Fibroblast of lung (primary cell): ENCODE measurements around the gene LPA. TPM values are rescaled to one million over a fixed set of nuclear protein-coding genes. Genes with fewer than 3 reads are reported as not detected.
"Not testable (repeated sequence)": the region's sequence is repeated elsewhere in the genome, so short reads cannot be mapped to it uniquely, and the experiment has no call there.

Experiments
- DNase-seq, 2 donors: peaks; one replicate each; pipeline versions ENCODE4 v3.0.0 to v3.0.0-alpha.2; 2010; ENCODE audit warnings: low read depth in 2 of 2
- H2AFZ ChIP-seq: 2 replicates; pipeline ENCODE4 v1.5.1; 2012; ENCODE audit warnings: low read length, control low read depth, inconsistent platforms
- H3K27ac ChIP-seq: 2 replicates; pipeline ENCODE4 v1.5.1; 2011; ENCODE audit warnings: low read length, control low read depth; ENCODE audit not compliant: insufficient read depth
- H3K27me3 ChIP-seq: 2 replicates; pipeline ENCODE4 v1.5.1; 2011; ENCODE audit warnings: mild to moderate bottlenecking, low read length; ENCODE audit not compliant: control insufficient read depth, insufficient read depth
- H3K36me3 ChIP-seq: 2 replicates; pipeline ENCODE4 v1.5.1; 2011; ENCODE audit warnings: low read length; ENCODE audit not compliant: control insufficient read depth, insufficient read depth
- H3K4me1 ChIP-seq: 2 replicates; pipeline ENCODE4 v1.5.1; 2011; ENCODE audit warnings: low read length; ENCODE audit not compliant: control insufficient read depth, insufficient read depth; ENCODE audit errors: extremely low read depth
- H3K4me2 ChIP-seq: 2 replicates; pipeline ENCODE4 v1.5.1; 2011; ENCODE audit warnings: low read length, control low read depth; ENCODE audit not compliant: insufficient read depth; ENCODE audit errors: extremely low read depth
- H3K4me3 ChIP-seq, 4 experiments: fragments of 200-600 bp in 1 of 4; sonication (generic) in 1 of 4; replicated peaks in 1 of 4; 2 replicates each; pipeline ENCODE4 v1.5.1; 2011 to 2016; ENCODE audit warnings: low read length in 4 of 4, low read depth in 3 of 4, mild to moderate bottlenecking in 3 of 4, control low read depth in 2 of 4, inconsistent platforms in 1 of 4, mixed read lengths in 1 of 4; ENCODE audit not compliant: insufficient read depth in 1 of 4; ENCODE audit errors: control extremely low read depth in 1 of 4
- H3K79me2 ChIP-seq: 2 replicates; pipeline ENCODE4 v1.5.1; 2012; ENCODE audit warnings: mild to moderate bottlenecking, low read length, inconsistent platforms; ENCODE audit not compliant: control insufficient read depth, insufficient read depth
- H3K9ac ChIP-seq: 2 replicates; pipeline ENCODE4 v1.5.1; 2011; ENCODE audit warnings: mild to moderate bottlenecking, low read length, control low read depth; ENCODE audit not compliant: insufficient read depth
- H3K9me3 ChIP-seq: 2 replicates; pipeline ENCODE4 v1.5.1; 2012; ENCODE audit warnings: low read depth, low read length; ENCODE audit not compliant: control insufficient read depth, insufficient read depth
- H4K20me1 ChIP-seq: 2 replicates; pipeline ENCODE4 v1.5.1; 2011; ENCODE audit warnings: low read length; ENCODE audit not compliant: control insufficient read depth, insufficient read depth; ENCODE audit errors: extremely low read depth
- CTCF ChIP-seq, 2 donors: IDR thresholded peaks in 1 of 2; conservative IDR thresholded peaks in 1 of 2; 1 replicate in 1 of 2; 2 replicates in 1 of 2; pipeline ENCODE4 v1.5.1; 2011 to 2012; ENCODE audit warnings: low read length in 2 of 2, control low read depth in 1 of 2, inconsistent platforms in 1 of 2, low read depth in 1 of 2, mild to moderate bottlenecking in 1 of 2
- EZH2 ChIP-seq: IDR thresholded peaks from 2 replicates; pipeline ENCODE4 v1.5.1; 2012; ENCODE audit warnings: low read length, control low read depth, mild to moderate bottlenecking; ENCODE audit errors: missing control alignments
- polyA minus RNA-seq: library from RNA; depleted of rRNA, polyadenylated mRNA; stranded (reverse); fragments of >200 nt; gene quantifications from 2 replicates; pipeline ENCODE4 v1.2.3, GENCODE V29; 2011; ENCODE audit warnings: low replicate concordance
- polyA plus RNA-seq, 2 donors: library from polyadenylated mRNA; depleted of rRNA in 1 of 2; stranded (reverse) in 1 of 2; unstranded in 1 of 2; fragments of >200 nt; gene quantifications; 2 replicates each; pipeline ENCODE4 v1.2.1, GENCODE V29; 2011 to 2012; ENCODE audit warnings: missing spikeins in 1 of 2
- total RNA-seq: library from RNA; depleted of rRNA; stranded (reverse); fragments of >200 nt; gene quantifications from 2 replicates; pipeline ENCODE4 v1.2.1, GENCODE V29; 2014

Gene LPA
- total RNA-seq (not detected in 2 replicates), polyA plus RNA-seq (not detected in 2 replicates), polyA minus RNA-seq (not detected in 2 replicates)
- not detected in 2 replicates for polyA plus RNA-seq (2012)

GRCh38 chr6:160664198-160664597 is at the start of gene LPA:
Gene LPA (minus strand): TSS chr6:160664275. CDS start chr6:160664214, 61 bp downstream.
- H3K9me3 ChIP-seq, H2AFZ ChIP-seq, DNase-seq, H3K79me2 ChIP-seq, H4K20me1 ChIP-seq, H3K36me3 ChIP-seq, H3K9ac ChIP-seq, H3K27ac ChIP-seq, H3K4me3 ChIP-seq, H3K27me3 ChIP-seq, H3K4me2 ChIP-seq, H3K4me1 ChIP-seq: not testable (repeated sequence)

GRCh38 chr6:160708993-160709392 is 44.9 kb upstream of the LPA start:
- H4K20me1 ChIP-seq, H3K4me3 ChIP-seq, H3K27ac ChIP-seq, H3K27me3 ChIP-seq, H3K9me3 ChIP-seq, H3K4me2 ChIP-seq, H2AFZ ChIP-seq, H3K36me3 ChIP-seq, DNase-seq, H3K4me1 ChIP-seq, H3K9ac ChIP-seq, H3K79me2 ChIP-seq: not testable (repeated sequence)

GRCh38 chr6:160704688-160705087 is 40.6 kb upstream of the LPA start:
- DNase-seq, H3K27me3 ChIP-seq, H3K9me3 ChIP-seq, H3K4me1 ChIP-seq, H4K20me1 ChIP-seq, H2AFZ ChIP-seq, H3K79me2 ChIP-seq, H3K4me3 ChIP-seq, H3K9ac ChIP-seq, H3K36me3 ChIP-seq, H3K4me2 ChIP-seq, H3K27ac ChIP-seq: not testable (repeated sequence)

GRCh38 chr6:160701918-160702680 is 38.0 kb upstream of the LPA start, which contains the start of gene PLG:
Gene PLG (plus strand): TSS chr6:160702244. CDS start chr6:160702305, 61 bp downstream.
- DNase-seq, H3K4me3 ChIP-seq, H3K4me1 ChIP-seq, H3K9me3 ChIP-seq, H4K20me1 ChIP-seq, H3K9ac ChIP-seq, H3K79me2 ChIP-seq, H3K27ac ChIP-seq, H3K36me3 ChIP-seq, H3K27me3 ChIP-seq, H3K4me2 ChIP-seq, H2AFZ ChIP-seq: not testable (repeated sequence)

- no peaks in the 10 kb centered on the region for H3K9me3 ChIP-seq
- TF ChIP-seq EZH2 (no peak), CTCF (conservative IDR thresholded peaks at IDR 0.05 in 1 of 2, IDR thresholded peaks at IDR 0.05 in 1 of 2; ENCODE audit: low read depth in 1 of 2, low read length in 2 of 2) (no peak)
- no peaks in the 10 kb centered on the region for H3K79me2 ChIP-seq
- H3K4me2 ChIP-seq = no peak overlapping the region
- no peaks in the 10 kb centered on the region for H4K20me1 ChIP-seq
- H3K4me1 ChIP-seq = no peaks in the 10 kb centered on the region
- H3K36me3 ChIP-seq = no peaks in the 10 kb centered on the region
- no peaks in the 10 kb centered on the region for H3K27me3 ChIP-seq
- no peak overlapping the region for H2AFZ ChIP-seq
- no peak overlapping the region for H3K4me3 ChIP-seq
- no peak for DNase-seq
- H3K9ac ChIP-seq = no peak overlapping the region
- no peak overlapping the region for H3K27ac ChIP-seq
Measured at GRCh38 chr6:160697826-160698225, 33.8 kb upstream of the LPA start.

- H3K36me3 ChIP-seq, H3K9me3 ChIP-seq, H3K4me1 ChIP-seq, H2AFZ ChIP-seq, H3K4me2 ChIP-seq, H3K79me2 ChIP-seq, H3K27me3 ChIP-seq, H4K20me1 ChIP-seq, DNase-seq, H3K4me3 ChIP-seq, H3K27ac ChIP-seq, H3K9ac ChIP-seq: not testable (repeated sequence)
Measured at GRCh38 chr6:160696884-160697283, 32.8 kb upstream of the LPA start.
